Natural killer cell (primary cell): ENCODE measurements around the gene HDAC1. TPM values are rescaled to one million over a fixed set of nuclear protein-coding genes. Genes with fewer than 3 reads are reported as not detected.

Experiments
- ATAC-seq, 3 donors: fragments of 150-1000 bp in 2 of 3; fragments of 200-7000 bp in 1 of 3; cut with Tn5 transposase; 1 replicate in 1 of 3; 2 replicates in 2 of 3; pipeline ENCODE4 v1.10.0; 2021; ENCODE audit warnings: mild to moderate bottlenecking in 2 of 3, moderate library complexity in 2 of 3
- DNase-seq, 2 donors: peaks; one replicate each; pipeline versions ENCODE4 v3.0.0 to v3.0.0-alpha.2; 2013 to 2021; ENCODE audit warnings: mixed read lengths in 1 of 2
- H3K27ac ChIP-seq: one replicate; pipeline ENCODE4 v1.5.1; 2013; ENCODE audit warnings: mild to moderate bottlenecking, low read length
- H3K27me3 ChIP-seq: one replicate; pipeline ENCODE4 v1.6.1; 2013; ENCODE audit warnings: low read length; ENCODE audit not compliant: control insufficient read depth, insufficient read depth
- H3K36me3 ChIP-seq: one replicate; pipeline ENCODE4 v1.6.1; 2013; ENCODE audit warnings: low read length; ENCODE audit not compliant: control insufficient read depth, insufficient read depth
- H3K4me1 ChIP-seq: one replicate; pipeline ENCODE4 v1.6.1; 2013; ENCODE audit warnings: low read length; ENCODE audit not compliant: control insufficient read depth, insufficient read depth
- H3K4me3 ChIP-seq: one replicate; pipeline ENCODE4 v1.5.1; 2013; ENCODE audit warnings: low read length
- H3K9me3 ChIP-seq: one replicate; pipeline ENCODE4 v1.6.1; 2013; ENCODE audit warnings: low read length; ENCODE audit not compliant: control insufficient read depth, insufficient read depth
- H3K27ac Mint-ChIP-seq, 2 donors: one replicate each; pipeline ENCODE4 v1.8.0; 2022; ENCODE audit warnings: mild to moderate bottlenecking in 2 of 2, mixed read lengths in 2 of 2, moderate library complexity in 1 of 2
- H3K27me3 Mint-ChIP-seq, 2 donors: one replicate each; pipeline ENCODE4 v1.8.0; 2022; ENCODE audit warnings: low read depth in 2 of 2, mixed read lengths in 2 of 2
- H3K36me3 Mint-ChIP-seq: one replicate; pipeline ENCODE4 v1.8.0; 2022; ENCODE audit warnings: mixed read lengths
- H3K4me1 Mint-ChIP-seq, 2 donors: one replicate each; pipeline ENCODE4 v1.8.0; 2022; ENCODE audit warnings: mixed read lengths in 2 of 2
- H3K4me3 Mint-ChIP-seq: one replicate; pipeline ENCODE4 v1.8.0; 2022; ENCODE audit warnings: mild to moderate bottlenecking, moderate library complexity, mixed read lengths
- H3K9me3 Mint-ChIP-seq, 2 donors: one replicate each; pipeline ENCODE4 v1.8.0; 2022; ENCODE audit warnings: mixed read lengths in 2 of 2
- CTCF ChIP-seq: fragments of 200-600 bp; IDR thresholded peaks from one replicate; pipeline ENCODE4 v1.8.0; 2022; ENCODE audit warnings: antibody characterized with exemption
- WGBS: methylation state at CpG from one replicate; pipeline ENCODE4 v1.1.7; 2013; ENCODE audit warnings: missing lambda C conversion rate; ENCODE audit not compliant: insufficient coverage; 5-methylcytosine and 5-hydroxymethylcytosine counted together
- intact Hi-C: fragments of 100-400 bp; cut with micrococcal nuclease; formaldehyde crosslinking; loops from one replicate; pipeline ENCODE4 v1.14.2; 2022
- total RNA-seq, 4 donors: library from RNA; stranded (reverse); fragments of 120-200 nt in 1 of 4; gene quantifications; one replicate each; pipeline versions ENCODE4 v1.2.3 to v1.2.4, GENCODE V29; 2013 to 2022

Gene HDAC1
- total RNA-seq, 3 donors from 2014 or later (not counting 1 experiment from before 2014, with no cell fraction given): 110 to 133 (median 125) TPM

- no peak overlapping the region for H3K4me3 ChIP-seq
- ATAC-seq (no peak), DNase-seq (no peak)
- Mint-ChIP-seq H3K27me3 (peaks cover 0 to 4% of the 10 kb centered on the region in 2 donors), H3K27ac (no peak overlapping the region), H3K9me3 (no peaks in the 10 kb centered on the region), H3K4me3 (no peak overlapping the region), H3K4me1 (peaks cover 23 to 34% of the 10 kb centered on the region in 2 donors), H3K36me3 (no peaks in the 10 kb centered on the region)
- H3K9me3 ChIP-seq: no peaks in the 10 kb centered on the region
- H3K4me1 ChIP-seq: peaks cover 36% of the 10 kb centered on the region
- no peak overlapping the region for H3K27ac ChIP-seq
- intact Hi-C loops: no loop called here
- TF ChIP-seq CTCF: no peak
- no peaks in the 10 kb centered on the region for H3K36me3 ChIP-seq
- H3K27me3 ChIP-seq: no peaks in the 10 kb centered on the region
- 91% methylated on average over 8 of the region's 9 CpGs for WGBS
Measured at GRCh38 chr1:32346532-32347157, 54.8 kb downstream of the HDAC1 start.

- ATAC-seq (no peak), DNase-seq (no peak)
- Histone ChIP-seq H3K4me1 (peaks cover 43% of the 10 kb centered on the region), H3K27ac (no peak overlapping the region), H3K9me3 (no peaks in the 10 kb centered on the region), H3K36me3 (no peaks in the 10 kb centered on the region), H3K4me3 (no peak overlapping the region), H3K27me3 (no peaks in the 10 kb centered on the region)
- H3K27ac Mint-ChIP-seq: peak overlapping the region in 1 of 2 donors; percentile 29
- H3K4me1 Mint-ChIP-seq: peaks cover 28 to 40% of the 10 kb centered on the region in 2 donors
- H3K9me3 Mint-ChIP-seq: no peaks in the 10 kb centered on the region
- no peak overlapping the region for H3K4me3 Mint-ChIP-seq
- no peak for TF ChIP-seq CTCF
- intact Hi-C loops: no loop called here
- WGBS: 31% methylated on average over 8 of the region's 8 CpGs
- H3K36me3 Mint-ChIP-seq: no peaks in the 10 kb centered on the region
- H3K27me3 Mint-ChIP-seq: peaks cover 0 to 4% of the 10 kb centered on the region in 2 donors
Measured at GRCh38 chr1:32349211-32349708, 57.4 kb downstream of the HDAC1 start.

- H3K4me3 ChIP-seq: peak overlapping the region; percentile 47
- Mint-ChIP-seq H3K4me3 (peak overlapping the region; percentile 76), H3K9me3 (no peaks in the 10 kb centered on the region), H3K4me1 (peaks cover 28 to 50% of the 10 kb centered on the region in 2 donors), H3K36me3 (no peaks in the 10 kb centered on the region), H3K27ac (peak overlapping the region; percentile 64 to 72), H3K27me3 (peaks cover 0 to 2% of the 10 kb centered on the region in 2 donors)
- no peaks in the 10 kb centered on the region for H3K27me3 ChIP-seq
- no peaks in the 10 kb centered on the region for H3K9me3 ChIP-seq
- H3K27ac ChIP-seq: peak overlapping the region; percentile 66
- DNase-seq: peak in 1 of 2 donors; percentile 79
- WGBS: 22% methylated on average over 28 of the region's 28 CpGs
- H3K36me3 ChIP-seq: no peaks in the 10 kb centered on the region
- intact Hi-C loops: loop anchor here (1.0 to 5.0 kb wide), 3 partner anchors 14 to 59 kb away; partner anchors contain the start of genes BSDC1 and HDAC1
- peaks cover 39% of the 10 kb centered on the region for H3K4me1 ChIP-seq
- TF ChIP-seq CTCF: peak; percentile 69
- peak; percentile 77 to 87 (median 78) for ATAC-seq
Measured at GRCh38 chr1:32350785-32351398, 59.0 kb downstream of the HDAC1 start.
